ENCODE results near the gene MEIOC.

Gene MEIOC

GRCh38 chr17:44719444-44719843 is 63.2 kb downstream of the MEIOC start:
- DNase-seq = no peak

GRCh38 chr17:44722254-44722653 is 66.0 kb downstream of the MEIOC start:
- DNase-seq = no peak

Data from NCI-H1436 treated with DMSO at 0.1 percent for 48 hours (cell line).